Measurements from ENCODE around the gene SRSF12.

Gene SRSF12
- total RNA-seq = 0 reads per million in 4 donors

GRCh38 chr6:89117211-89118108, at the start of gene SRSF12:
Gene SRSF12, minus strand, starts transcription at chr6:89118071. Its CDS starts 184 bp downstream, at chr6:89117887.
- DNase-seq = peak in 4 of 5 donors; percentile 14 to 30 (median 18)

- no peak for DNase-seq
These were observed 44.1 kb upstream of the SRSF12 start for GRCh38 chr6:89162047-89162371.

GRCh38 chr6:89161326-89162046, 43.6 kb upstream of the SRSF12 start:
- no peak for DNase-seq

- no peak for DNase-seq
These were observed 42.6 kb upstream of the SRSF12 start for GRCh38 chr6:89160331-89161092.

GRCh38 chr6:89154131-89154530, 36.3 kb upstream of the SRSF12 start:
- no peak for DNase-seq

- no peak for DNase-seq
These were observed 30.3 kb upstream of the SRSF12 start for GRCh38 chr6:89148016-89148750.

- peak in 2 of 5 donors; percentile 4 to 30 for DNase-seq
These were observed 29.1 kb upstream of the SRSF12 start for GRCh38 chr6:89146718-89147700.

GRCh38 chr6:89145956-89146717, 28.3 kb upstream of the SRSF12 start, which contains the start of gene PM20D2:
Gene PM20D2, plus strand, starts transcription at chr6:89146055. Its CDS starts 90 bp downstream, at chr6:89146145.
- DNase-seq = peak; percentile 14 to 55 (median 40)

- peak in 3 of 5 donors; percentile 5 to 67 (median 17) for DNase-seq
These were observed 27.5 kb upstream of the SRSF12 start for GRCh38 chr6:89145091-89145955.

- peak in 1 of 5 donors; percentile 49 for DNase-seq
These were observed 26.6 kb upstream of the SRSF12 start for GRCh38 chr6:89144354-89144906.

- no peak for DNase-seq
These were observed 22.7 kb upstream of the SRSF12 start for GRCh38 chr6:89140347-89141156.

GRCh38 chr6:89139509-89140346, 21.9 kb upstream of the SRSF12 start:
- DNase-seq = no peak

GRCh38 chr6:89138173-89138572, 20.3 kb upstream of the SRSF12 start:
- DNase-seq = no peak

GRCh38 chr6:89134723-89135122, 16.9 kb upstream of the SRSF12 start:
- DNase-seq = no peak

- DNase-seq = no peak
These were observed 16.1 kb upstream of the SRSF12 start for GRCh38 chr6:89133981-89134380.

GRCh38 chr6:89132057-89132456, 14.2 kb upstream of the SRSF12 start:
- no peak for DNase-seq

- no peak for DNase-seq
These were observed 13.7 kb upstream of the SRSF12 start for GRCh38 chr6:89131599-89131998.

Measured in T-helper 1 cell (primary cell).